GM21423 (cell line): ENCODE data around the gene R3HDM2.
"Not testable (repeated sequence)": the region's sequence is repeated elsewhere in the genome, so short reads cannot be mapped to it uniquely, and the experiment has no call there.

ENCODE experiments used
- ATAC-seq: cut with Tn5 transposase; IDR thresholded peaks from one replicate; pipeline ENCODE4 v1.9.1; 2021; ENCODE audit warnings: mild to moderate bottlenecking, moderate library complexity; ENCODE audit not compliant: unreplicated experiment

The R3HDM2 gene

GRCh38 chr12:57429473-57430111, 1.3 kb downstream of the R3HDM2 start:
- no peak for ATAC-seq

GRCh38 chr12:57428965-57429364, 1.9 kb downstream of the R3HDM2 start:
- ATAC-seq = no peak

GRCh38 chr12:57426948-57427347, 3.9 kb downstream of the R3HDM2 start:
- ATAC-seq = not testable (repeated sequence)

- ATAC-seq = no peak
These were observed 10.4 kb downstream of the R3HDM2 start for GRCh38 chr12:57420482-57420881.

GRCh38 chr12:57419495-57419894, 11.3 kb downstream of the R3HDM2 start:
- ATAC-seq = no peak

- ATAC-seq = no peak
These were observed 12.6 kb downstream of the R3HDM2 start for GRCh38 chr12:57418255-57418654.

- ATAC-seq = no peak
These were observed 14.5 kb downstream of the R3HDM2 start for GRCh38 chr12:57416039-57416996.

GRCh38 chr12:57415088-57415487, 15.8 kb downstream of the R3HDM2 start:
- ATAC-seq = no peak

GRCh38 chr12:57414160-57414559, 16.7 kb downstream of the R3HDM2 start:
- not testable (repeated sequence) for ATAC-seq

GRCh38 chr12:57410534-57410933, 20.3 kb downstream of the R3HDM2 start:
- no peak for ATAC-seq

GRCh38 chr12:57404966-57405640, 25.7 kb downstream of the R3HDM2 start:
- no peak for ATAC-seq

GRCh38 chr12:57402156-57402555, 28.7 kb downstream of the R3HDM2 start:
- ATAC-seq = not testable (repeated sequence)

GRCh38 chr12:57401165-57401564, 29.7 kb downstream of the R3HDM2 start:
- no peak for ATAC-seq

GRCh38 chr12:57399718-57400463, 31.0 kb downstream of the R3HDM2 start:
- ATAC-seq = not testable (repeated sequence)

- no peak for ATAC-seq
These were observed 33.4 kb downstream of the R3HDM2 start for GRCh38 chr12:57397441-57397840.

- ATAC-seq = no peak
These were observed 35.7 kb downstream of the R3HDM2 start for GRCh38 chr12:57395121-57395520.

- ATAC-seq = no peak
These were observed 40.7 kb downstream of the R3HDM2 start for GRCh38 chr12:57390174-57390573.

GRCh38 chr12:57389033-57389432, 41.8 kb downstream of the R3HDM2 start:
- ATAC-seq = no peak

- ATAC-seq = no peak
These were observed 42.4 kb downstream of the R3HDM2 start for GRCh38 chr12:57388425-57388824.

- no peak for ATAC-seq
These were observed 44.6 kb downstream of the R3HDM2 start for GRCh38 chr12:57386187-57386720.
